ENCODE data around the gene CYP4F8. TPM values are rescaled to one million over a fixed set of nuclear protein-coding genes. Genes with fewer than 3 reads are reported as not detected.
"Not testable (repeated sequence)": the region's sequence is repeated elsewhere in the genome, so short reads cannot be mapped to it uniquely, and the experiment has no call there.

Gene CYP4F8
- total RNA-seq: not detected in 2 replicates
- not detected for polyA plus RNA-seq (2012)

- DNase-seq (ENCODE audit: low read depth): no peak
Measured at GRCh38 chr19:15614507-15615379, at the start of gene CYP4F8. TSS of gene CYP4F8 (plus strand) at chr19:15615218. CDS start at chr19:15615617, 399 bp downstream.

DNA sequence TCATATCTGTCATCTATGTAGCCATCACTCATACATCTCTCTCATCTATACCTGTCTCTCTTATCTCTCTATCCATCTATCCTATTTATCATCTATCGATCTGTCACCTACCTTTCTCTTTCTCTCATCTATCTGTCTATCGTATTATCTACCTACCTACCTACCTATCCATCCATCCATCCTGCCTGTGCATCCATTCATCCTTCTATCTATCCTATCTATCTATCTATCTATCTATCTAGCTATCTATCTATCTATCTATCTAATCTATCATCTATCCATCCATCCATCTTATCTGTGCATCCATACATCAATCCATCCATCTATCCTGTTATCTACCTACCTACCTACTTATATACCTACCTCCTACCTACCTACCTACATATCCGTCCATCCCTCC, 44.6 kb upstream of the CYP4F8 start:
- DNase-seq (ENCODE audit: low read depth): no peak

- no peak for DNase-seq (ENCODE audit: low read depth)
Measured at GRCh38 chr19:15575406-15575805, 39.6 kb upstream of the CYP4F8 start.

DNA sequence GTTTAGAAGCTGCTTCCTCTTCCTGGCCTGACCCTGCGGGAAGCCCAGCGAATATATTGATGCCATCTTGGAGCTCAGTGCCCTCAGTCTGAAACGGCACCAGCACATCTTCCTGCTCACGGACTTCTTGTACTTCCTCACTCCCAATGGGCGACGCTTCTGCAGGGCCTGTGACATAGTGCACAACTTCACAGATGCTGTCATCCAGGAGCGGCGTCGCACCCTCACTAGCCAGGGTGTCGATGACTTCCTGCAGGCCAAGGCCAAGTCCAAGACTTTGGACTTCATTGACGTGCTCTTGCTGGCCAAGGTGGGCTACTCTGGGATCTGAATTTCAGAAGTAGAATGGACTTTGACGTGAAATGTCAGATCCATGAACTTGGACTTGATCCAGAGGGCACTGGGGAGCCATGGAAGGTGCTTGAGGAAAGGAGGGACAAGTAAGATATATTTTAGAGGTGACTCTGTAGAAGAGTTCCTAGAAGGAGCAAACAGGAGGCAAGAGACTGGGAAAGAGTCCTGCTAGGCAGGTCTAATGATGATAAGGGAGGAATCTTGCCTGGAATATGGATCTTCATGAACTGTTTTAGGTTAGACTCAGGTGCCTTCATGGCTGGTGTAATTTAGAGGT, 38.4 kb upstream of the CYP4F8 start:
- no peak for DNase-seq (ENCODE audit: low read depth)

DNA sequence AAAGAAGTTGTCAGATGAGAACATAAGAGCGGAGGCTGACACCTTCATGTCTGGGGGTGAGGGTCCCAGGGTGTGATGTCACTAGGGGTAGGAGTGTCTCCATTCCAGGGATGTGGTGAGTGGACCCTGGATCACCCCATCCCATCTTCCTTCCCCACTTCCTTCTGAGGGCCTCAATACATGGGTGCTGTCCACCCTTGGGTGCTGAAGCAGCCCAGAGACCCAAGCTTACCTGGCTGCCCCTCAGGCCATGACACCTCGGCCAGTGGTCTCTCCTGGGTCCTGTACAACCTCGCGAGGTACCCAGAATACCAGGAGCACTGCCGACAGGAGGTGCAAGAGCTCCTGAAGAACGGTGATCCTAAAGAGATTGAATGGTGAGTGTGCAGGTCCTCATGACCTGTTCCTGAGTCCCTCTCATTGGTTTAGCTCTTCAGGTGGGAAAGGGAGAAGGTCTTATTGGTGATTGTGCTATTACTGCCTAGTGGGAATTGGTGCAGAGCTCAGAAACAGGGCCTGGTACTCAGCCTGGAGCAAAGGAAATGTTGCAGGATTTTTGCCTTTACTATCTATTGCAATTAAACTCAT, 37.7 kb upstream of the CYP4F8 start:
- no peak for DNase-seq (ENCODE audit: low read depth)

DNA sequence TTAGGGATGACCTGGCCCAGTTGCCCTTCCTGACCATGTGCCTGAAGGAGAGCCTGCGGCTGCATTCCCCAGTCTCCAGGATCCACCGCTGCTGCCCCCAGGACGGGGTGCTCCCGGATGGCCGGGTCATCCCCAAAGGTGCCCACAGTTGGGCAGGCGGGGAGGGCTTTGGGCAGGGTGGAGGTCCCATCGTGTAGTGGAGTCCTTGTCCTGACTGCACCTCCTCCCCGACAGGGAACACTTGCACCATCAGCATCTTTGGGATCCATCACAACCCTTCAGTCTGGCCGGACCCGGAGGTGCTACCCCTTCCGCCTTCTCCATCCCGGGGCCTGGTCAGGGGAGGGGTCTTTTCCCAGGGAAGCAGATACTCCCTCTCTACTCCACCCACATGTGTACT, 31.7 kb upstream of the CYP4F8 start:
- DNase-seq (ENCODE audit: low read depth): no peak

DNA sequence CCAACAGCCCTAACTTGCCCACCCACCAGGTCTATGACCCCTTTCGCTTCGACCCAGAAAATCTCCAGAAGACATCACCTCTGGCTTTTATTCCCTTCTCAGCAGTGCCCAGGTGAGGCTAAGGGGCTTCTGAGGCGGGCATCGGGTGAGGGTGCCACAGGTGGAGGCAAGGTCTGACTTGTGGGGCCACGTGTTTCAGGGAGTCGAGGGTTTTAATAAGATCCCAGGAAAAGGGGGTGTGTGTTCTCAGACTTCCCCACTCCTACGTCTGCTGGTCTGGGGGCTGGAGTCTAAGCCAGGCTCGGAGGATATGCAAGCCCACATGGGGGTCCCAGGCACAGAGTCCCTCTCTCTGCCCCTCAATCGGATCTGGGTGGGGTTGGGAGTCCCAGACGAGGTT, 30.9 kb upstream of the CYP4F8 start:
- DNase-seq (ENCODE audit: low read depth): no peak

GRCh38 chr19:15584541-15585115, 30.4 kb upstream of the CYP4F8 start:
- peak; percentile 54 for DNase-seq (ENCODE audit: low read depth)

DNA sequence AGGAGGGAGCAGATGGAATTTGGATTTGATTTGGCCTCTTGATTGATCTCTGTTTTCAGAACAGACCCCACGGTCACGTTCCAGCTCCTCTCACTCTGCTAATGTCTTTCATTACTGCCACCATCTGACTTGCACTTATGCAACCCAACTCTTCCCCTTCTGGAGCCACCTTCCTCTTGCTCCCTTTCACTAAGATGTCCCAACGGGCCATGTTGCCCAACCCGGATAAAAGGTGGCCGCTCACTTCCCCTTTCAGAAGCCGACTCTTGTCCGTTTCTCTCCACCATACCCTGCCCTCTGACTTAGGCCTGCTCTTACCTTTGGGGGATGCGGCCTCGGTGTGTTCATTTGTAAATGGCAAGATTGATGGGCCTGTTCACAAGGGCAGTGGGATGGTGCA, 27.4 kb upstream of the CYP4F8 start:
- no peak for DNase-seq (ENCODE audit: low read depth)

GRCh38 chr19:15588265-15588664, 26.8 kb upstream of the CYP4F8 start:
- DNase-seq (ENCODE audit: low read depth): no peak

DNA sequence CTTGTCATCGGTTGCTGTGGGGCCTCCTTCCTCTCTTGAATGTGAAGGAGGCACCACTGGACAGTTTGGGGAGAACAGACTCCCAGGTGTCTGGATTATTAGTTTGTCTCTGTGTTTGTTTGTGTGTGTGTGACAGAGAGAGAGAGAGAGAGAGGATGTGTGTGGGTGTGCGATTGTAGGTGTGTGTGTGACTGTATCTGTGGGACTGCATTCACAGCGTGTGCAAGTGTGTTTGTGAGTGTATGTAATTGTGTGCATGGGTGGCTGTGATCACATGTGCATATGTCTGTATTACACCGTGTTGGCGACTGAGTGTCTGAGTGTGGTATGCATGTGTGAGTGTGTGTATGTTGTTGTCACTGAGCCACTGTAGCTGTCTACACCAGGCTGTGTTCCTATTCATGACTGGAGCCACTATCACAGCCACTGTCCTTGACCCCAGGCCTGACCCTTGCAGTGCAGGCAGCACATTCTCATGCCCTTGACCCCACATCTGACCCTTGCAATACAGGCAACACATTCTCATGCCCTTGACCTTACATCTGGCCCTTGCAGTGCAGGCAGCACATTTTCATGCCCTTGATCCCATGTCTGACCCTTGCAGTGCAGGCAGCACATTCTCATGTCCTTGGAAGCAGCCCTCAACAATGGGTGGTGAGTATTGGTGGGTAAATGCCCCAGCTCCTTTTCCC, 25.1 kb upstream of the CYP4F8 start:
- no peak for DNase-seq (ENCODE audit: low read depth)

DNA sequence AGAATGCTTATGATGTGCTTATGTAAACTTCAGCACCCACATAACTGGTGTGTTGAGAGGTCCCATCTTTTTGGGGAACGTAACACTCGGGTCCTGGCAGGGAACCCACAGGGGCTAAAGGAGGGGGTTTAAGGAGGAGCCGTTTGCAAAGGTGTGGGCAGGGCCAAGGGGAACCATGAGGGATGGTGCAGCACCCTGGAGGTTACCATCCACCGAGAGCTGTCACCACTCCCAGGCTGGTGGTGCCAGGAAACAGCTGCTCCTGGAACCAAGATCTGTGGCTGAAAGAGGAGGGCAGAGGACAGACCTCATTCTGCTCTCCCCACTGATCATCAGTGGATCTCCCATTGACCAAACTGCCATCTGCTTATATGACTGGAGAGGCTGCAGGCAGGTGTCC, 23.2 kb upstream of the CYP4F8 start:
- no peak for DNase-seq (ENCODE audit: low read depth)

GRCh38 chr19:15592506-15592905, 22.5 kb upstream of the CYP4F8 start:
- not testable (repeated sequence) for DNase-seq (ENCODE audit: low read depth)

DNA sequence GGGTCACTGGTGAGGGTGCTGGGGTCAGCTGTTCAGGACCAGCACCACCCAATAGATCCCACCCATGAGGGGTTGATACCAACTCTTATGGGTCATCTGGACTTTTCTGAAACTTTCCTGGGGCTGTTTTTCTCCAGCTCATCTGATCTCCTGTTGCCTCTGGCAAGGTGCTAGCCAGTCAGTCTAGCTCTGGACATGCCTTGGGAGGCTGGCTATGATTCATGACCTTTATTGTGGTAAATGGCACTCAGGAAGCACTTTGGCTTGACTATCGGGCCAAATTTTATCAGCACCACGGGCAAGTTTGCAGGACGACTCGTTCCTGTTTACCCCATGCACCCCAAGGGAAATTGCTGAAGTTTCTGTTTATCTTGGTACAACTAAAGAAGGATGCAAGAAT, 21.3 kb upstream of the CYP4F8 start:
- not testable (repeated sequence) for DNase-seq (ENCODE audit: low read depth)

- no peak for DNase-seq (ENCODE audit: low read depth)
Measured at GRCh38 chr19:15595069-15595468, 19.9 kb upstream of the CYP4F8 start.

- not testable (repeated sequence) for DNase-seq (ENCODE audit: low read depth)
Measured at GRCh38 chr19:15607978-15608925, 6.8 kb upstream of the CYP4F8 start.

DNA sequence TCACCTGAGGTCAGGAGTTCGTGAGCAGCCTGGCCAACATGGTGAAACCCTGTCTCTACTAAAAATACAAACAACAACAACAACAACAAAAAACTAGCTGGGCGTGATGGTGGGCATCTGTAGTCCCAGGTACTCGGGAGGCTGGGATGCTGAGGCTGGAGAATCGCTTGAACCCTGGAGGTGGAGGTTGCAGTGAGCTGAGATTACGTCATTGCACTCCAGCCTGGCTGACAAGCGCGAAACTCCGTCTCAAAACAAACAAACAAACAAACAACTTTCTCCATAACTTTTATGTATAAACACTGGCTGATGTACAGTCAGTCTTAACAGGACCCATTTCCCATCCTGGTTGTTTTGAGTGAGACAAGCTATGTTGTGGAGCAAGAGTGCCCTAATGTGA, 5.8 kb upstream of the CYP4F8 start:
- DNase-seq (ENCODE audit: low read depth): no peak

DNA sequence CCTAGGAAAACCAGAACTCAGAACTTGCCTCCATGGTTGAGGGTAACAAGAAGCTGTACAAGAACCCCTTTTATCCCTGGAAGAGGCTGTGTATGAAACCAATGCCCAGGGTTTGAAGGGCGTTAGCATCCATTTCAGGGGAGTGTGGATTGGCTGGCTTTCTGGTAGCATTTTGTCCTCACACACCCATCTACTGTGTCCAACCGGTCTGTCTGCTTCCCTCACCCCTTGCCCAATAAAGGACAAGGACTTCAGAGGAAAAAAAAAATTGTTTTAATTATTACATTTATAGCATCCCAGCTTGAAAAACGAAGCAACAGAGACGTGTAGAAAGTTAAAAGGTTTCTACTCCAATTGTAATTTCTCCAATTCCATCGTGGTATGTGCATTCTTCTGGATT, 2.7 kb upstream of the CYP4F8 start:
- DNase-seq (ENCODE audit: low read depth): no peak

DNA sequence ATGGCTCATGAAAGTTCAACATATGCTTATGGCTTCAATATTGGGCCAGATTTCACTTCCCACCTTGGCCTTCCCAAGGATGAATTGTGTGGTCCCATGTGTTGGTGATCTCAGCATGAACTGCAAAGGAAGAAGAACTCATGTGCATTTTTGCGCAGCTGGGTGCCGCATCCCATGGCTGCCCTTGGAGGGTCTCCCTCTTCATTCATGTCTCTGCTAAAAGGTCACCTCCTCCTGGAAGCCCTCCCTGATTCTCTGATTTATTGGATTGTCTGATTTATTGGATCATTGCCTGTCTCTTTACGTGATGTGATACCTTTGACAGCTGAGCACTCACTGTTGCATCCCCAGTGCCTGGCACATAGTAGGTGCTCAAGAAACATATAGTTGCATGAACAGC, 1.7 kb upstream of the CYP4F8 start:
- no peak for DNase-seq (ENCODE audit: low read depth)

DNA sequence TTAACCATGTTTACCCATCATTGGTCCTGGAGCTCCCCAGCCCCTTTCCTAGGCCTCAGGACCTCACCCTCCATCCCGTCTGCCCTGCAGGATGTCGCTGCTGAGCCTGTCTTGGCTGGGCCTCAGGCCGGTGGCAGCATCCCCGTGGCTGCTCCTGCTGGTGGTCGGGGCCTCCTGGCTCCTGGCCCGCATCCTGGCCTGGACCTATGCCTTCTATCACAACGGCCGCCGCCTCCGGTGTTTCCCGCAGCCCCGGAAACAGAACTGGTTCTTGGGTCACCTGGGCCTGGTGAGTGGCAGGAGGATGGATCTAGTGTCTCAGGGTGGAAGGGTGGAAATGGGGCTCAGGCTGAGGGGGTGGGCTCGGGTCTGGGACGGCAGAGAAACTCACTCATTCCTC, 508 bp downstream of the CYP4F8 start:
- no peak for DNase-seq (ENCODE audit: low read depth)
